Prostate gland (tissue), 2 donors: ENCODE results near the gene EPAS1.

ENCODE experiments used
- POLR2A ChIP-seq: fragments of 450-650 bp; IDR thresholded peaks from one replicate; pipeline ENCODE4 v1.6.1; 2016; ENCODE audit warnings: antibody characterized with exemption, mild to moderate bottlenecking
- POLR2AphosphoS5 ChIP-seq: sonication (generic); formaldehyde crosslinking; IDR thresholded peaks from one replicate; pipeline ENCODE4 v1.6.1; 2017; ENCODE audit warnings: antibody characterized with exemption
- TF ChIP-seq, protein P1 (sequence below), 4 experiments: fragments of 200-600 bp in 2 of 4; fragments of 450-650 bp in 2 of 4; sonication (generic) in 2 of 4; IDR thresholded peaks; 1 replicate in 3 of 4; 2 replicates in 1 of 4; pipeline ENCODE4 v1.5.1; 2016 to 2019; ENCODE audit warnings: antibody characterized with exemption in 4 of 4, mild to moderate bottlenecking in 2 of 4, moderate library complexity in 2 of 4

DNA sequence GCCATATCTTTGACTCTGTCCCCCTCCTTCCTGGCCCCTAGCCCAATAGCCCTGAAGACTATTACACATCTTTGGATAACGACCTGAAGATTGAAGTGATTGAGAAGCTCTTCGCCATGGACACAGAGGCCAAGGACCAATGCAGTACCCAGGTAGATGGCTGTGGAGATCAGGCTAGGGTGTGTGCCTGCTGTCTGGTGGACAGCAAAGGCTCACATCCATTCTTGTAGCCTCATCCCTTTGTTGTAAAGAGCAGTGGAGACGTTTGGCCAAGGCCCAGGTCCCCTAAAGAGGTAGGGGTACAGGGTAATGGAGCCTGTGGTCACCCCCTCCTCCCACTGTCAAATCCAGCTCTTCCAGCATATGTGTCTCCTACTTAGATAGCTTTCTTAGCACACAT, 81.4 kb downstream of the EPAS1 start:
- TF ChIP-seq, protein P1, sequence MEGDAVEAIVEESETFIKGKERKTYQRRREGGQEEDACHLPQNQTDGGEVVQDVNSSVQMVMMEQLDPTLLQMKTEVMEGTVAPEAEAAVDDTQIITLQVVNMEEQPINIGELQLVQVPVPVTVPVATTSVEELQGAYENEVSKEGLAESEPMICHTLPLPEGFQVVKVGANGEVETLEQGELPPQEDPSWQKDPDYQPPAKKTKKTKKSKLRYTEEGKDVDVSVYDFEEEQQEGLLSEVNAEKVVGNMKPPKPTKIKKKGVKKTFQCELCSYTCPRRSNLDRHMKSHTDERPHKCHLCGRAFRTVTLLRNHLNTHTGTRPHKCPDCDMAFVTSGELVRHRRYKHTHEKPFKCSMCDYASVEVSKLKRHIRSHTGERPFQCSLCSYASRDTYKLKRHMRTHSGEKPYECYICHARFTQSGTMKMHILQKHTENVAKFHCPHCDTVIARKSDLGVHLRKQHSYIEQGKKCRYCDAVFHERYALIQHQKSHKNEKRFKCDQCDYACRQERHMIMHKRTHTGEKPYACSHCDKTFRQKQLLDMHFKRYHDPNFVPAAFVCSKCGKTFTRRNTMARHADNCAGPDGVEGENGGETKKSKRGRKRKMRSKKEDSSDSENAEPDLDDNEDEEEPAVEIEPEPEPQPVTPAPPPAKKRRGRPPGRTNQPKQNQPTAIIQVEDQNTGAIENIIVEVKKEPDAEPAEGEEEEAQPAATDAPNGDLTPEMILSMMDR (IDR thresholded peaks at IDR 0.05), result no peak
- TF ChIP-seq POLR2AphosphoS5 (no peak), POLR2A (no peak)
